Right cardiac atrium (tissue), 5 donors: ENCODE results near the gene VAV3. TPM values are rescaled to one million over a fixed set of nuclear protein-coding genes. Genes with fewer than 3 reads are reported as not detected.

Experiments
- ATAC-seq, 2 donors: fragments of 200-7000 bp; cut with Tn5 transposase; one replicate each; pipeline versions ENCODE4 v1.8.0 to v1.9.1; 2020; ENCODE audit warnings: moderate library complexity in 2 of 2, mild to moderate bottlenecking in 1 of 2
- DNase-seq, 3 donors: peaks; one replicate each; pipeline ENCODE4 v3.0.0-alpha.2; 2020
- H3K27ac ChIP-seq: one replicate; pipeline ENCODE4 v1.5.1; 2013; ENCODE audit warnings: mild to moderate bottlenecking, low read length, control low read depth, moderate library complexity
- H3K27me3 ChIP-seq: one replicate; pipeline ENCODE4 v1.6.1; 2013; ENCODE audit not compliant: control insufficient read depth, insufficient read depth
- H3K4me1 ChIP-seq: one replicate; pipeline ENCODE4 v1.6.1; 2013; ENCODE audit warnings: low read length; ENCODE audit not compliant: control insufficient read depth, insufficient read depth
- H3K4me3 ChIP-seq: one replicate; pipeline ENCODE4 v1.5.1; 2013; ENCODE audit warnings: low read length, control low read depth
- H3K9me3 ChIP-seq: one replicate; pipeline ENCODE4 v1.6.1; 2013; ENCODE audit warnings: low read length; ENCODE audit not compliant: control insufficient read depth
- WGBS: extraction: QIAGEN DNeasy Blood & Tissue Kit; methylation state at CpG from one replicate; pipeline ENCODE4 v1.1.7; 2013; 5-methylcytosine and 5-hydroxymethylcytosine counted together
- intact Hi-C, 4 donors: fragments of 100-400 bp; cut with DNase I; formaldehyde crosslinking; loops; one replicate each; pipeline versions ENCODE4 v1.11.0 to v1.14.0; 2022 to 2023
- polyA plus RNA-seq: library from polyadenylated mRNA; stranded (reverse); fragments of 200-250 nt; gene quantifications from one replicate; pipeline ENCODE4 v1.2.3, GENCODE V29; 2013
- total RNA-seq, 4 donors: library from RNA; stranded (reverse); fragmentation: NEBNext Ultra II Directional; extraction: Animal tissue kit (Norgen Biotek cat#: 25700); gene quantifications; one replicate each; pipeline ENCODE4 v1.2.1, GENCODE V29; 2021
- donor health status: healthy with polysubstance abuse.
- donor health status: DM: no; HTN: yes; CAD: no.
- donor health status: DM: no; HTN: no; CAD: no.
- donor health status: DM: no; HTN: yes; CAD: no; lungs with severe emphysema.
- donor health status: DM: yes; HTN: yes; CAD: no.

The VAV3 gene
- total and polyA plus RNA-seq, 5 donors: 0.79 to 4.0 (median 2.7) TPM

- Histone ChIP-seq H3K27ac (no peak overlapping the region), H3K4me3 (no peak overlapping the region), H3K4me1 (peaks cover 2% of the 10 kb centered on the region), H3K27me3 (no peaks in the 10 kb centered on the region), H3K9me3 (no peaks in the 10 kb centered on the region)
- 98% methylated on average over 13 of the region's 13 CpGs for WGBS
- DNase-seq (no peak), ATAC-seq (no peak)
- intact Hi-C loops: no loop called here
Observed at GRCh38 chr1:107771377-107771776, 193.6 kb downstream of the VAV3 start.

GRCh38 chr1:107767156-107767582 is 197.8 kb downstream of the VAV3 start:
- peaks cover 2% of the 10 kb centered on the region for H3K4me1 ChIP-seq
- ATAC-seq (peak; percentile 87 to 94), DNase-seq (no peak)
- H3K27me3 ChIP-seq: no peaks in the 10 kb centered on the region
- intact Hi-C loops: no loop called here
- WGBS: 44% methylated on average over 3 of the region's 3 CpGs
- H3K4me3 ChIP-seq: no peak overlapping the region
- H3K27ac ChIP-seq: no peak overlapping the region
- H3K9me3 ChIP-seq: no peaks in the 10 kb centered on the region

- no peaks in the 10 kb centered on the region for H3K9me3 ChIP-seq
- DNase-seq (no peak), ATAC-seq (peak in 1 of 2 donors; percentile 59)
- no peaks in the 10 kb centered on the region for H3K27me3 ChIP-seq
- no peak overlapping the region for H3K4me3 ChIP-seq
- 49% methylated on average over 1 of the region's 1 CpG for WGBS
- no peak overlapping the region for H3K27ac ChIP-seq
- peaks cover 2% of the 10 kb centered on the region for H3K4me1 ChIP-seq
- intact Hi-C loops: no loop called here
Observed at GRCh38 chr1:107766533-107766932, 198.4 kb downstream of the VAV3 start.

- no peak overlapping the region for H3K4me3 ChIP-seq
- 81% methylated on average over 6 of the region's 6 CpGs for WGBS
- ATAC-seq: no peak
- intact Hi-C loops: no loop called here
- H3K9me3 ChIP-seq: no peaks in the 10 kb centered on the region
- H3K27me3 ChIP-seq: no peaks in the 10 kb centered on the region
- H3K27ac ChIP-seq: no peak overlapping the region
- peaks cover 2% of the 10 kb centered on the region for H3K4me1 ChIP-seq
- DNase-seq: no peak
Observed at GRCh38 chr1:107762751-107763390, 202.1 kb downstream of the VAV3 start.

GRCh38 chr1:107760065-107760464 is 204.9 kb downstream of the VAV3 start:
- Histone ChIP-seq H3K9me3 (no peaks in the 10 kb centered on the region), H3K4me1 (no peaks in the 10 kb centered on the region), H3K4me3 (no peak overlapping the region), H3K27me3 (no peaks in the 10 kb centered on the region), H3K27ac (no peak overlapping the region)
- intact Hi-C loops: no loop called here
- WGBS: 96% methylated on average over 3 of the region's 3 CpGs
- no peak for ATAC-seq
- no peak for DNase-seq

GRCh38 chr1:107750364-107750959 is 214.5 kb downstream of the VAV3 start:
- Histone ChIP-seq H3K4me1 (no peaks in the 10 kb centered on the region), H3K27me3 (no peaks in the 10 kb centered on the region), H3K4me3 (no peak overlapping the region), H3K9me3 (no peaks in the 10 kb centered on the region), H3K27ac (no peak overlapping the region)
- DNase-seq (peak in 2 of 3 donors; percentile 22 to 68), ATAC-seq (no peak)
- 44% methylated on average over 6 of the region's 6 CpGs for whole genome bisulfite sequencing
- intact Hi-C loops: loop anchor here in 1 of 4 donors (5.0 kb wide), 1 partner anchor 318 kb away; no protein-coding TSS in a partner anchor

GRCh38 chr1:107748531-107748930 is 216.4 kb downstream of the VAV3 start:
- no peak overlapping the region for H3K27ac ChIP-seq
- intact Hi-C loops: no loop called here
- no peak overlapping the region for H3K4me3 ChIP-seq
- no peaks in the 10 kb centered on the region for H3K9me3 ChIP-seq
- H3K27me3 ChIP-seq: no peaks in the 10 kb centered on the region
- H3K4me1 ChIP-seq: no peaks in the 10 kb centered on the region
- no peak for ATAC-seq
- WGBS: 46% methylated on average over 2 of the region's 2 CpGs
- DNase-seq: no peak

GRCh38 chr1:107741242-107741641 is 223.7 kb downstream of the VAV3 start:
- H3K27me3 ChIP-seq: no peaks in the 10 kb centered on the region
- no peaks in the 10 kb centered on the region for H3K9me3 ChIP-seq
- no peak overlapping the region for H3K4me3 ChIP-seq
- no peak overlapping the region for H3K27ac ChIP-seq
- no peak for DNase-seq
- ATAC-seq: no peak
- 92% methylated on average over 4 of the region's 4 CpGs for WGBS
- intact Hi-C loops: no loop called here
- no peaks in the 10 kb centered on the region for H3K4me1 ChIP-seq

- H3K27ac ChIP-seq: no peak overlapping the region
- intact Hi-C loops: no loop called here
- no peak overlapping the region for H3K4me3 ChIP-seq
- DNase-seq: no peak
- H3K9me3 ChIP-seq: no peaks in the 10 kb centered on the region
- no peaks in the 10 kb centered on the region for H3K4me1 ChIP-seq
- ATAC-seq: no peak
- H3K27me3 ChIP-seq: no peaks in the 10 kb centered on the region
- WGBS: 82% methylated on average over 4 of the region's 4 CpGs
Observed at GRCh38 chr1:107740579-107740978, 224.4 kb downstream of the VAV3 start.

GRCh38 chr1:107739651-107740050 is 225.3 kb downstream of the VAV3 start:
- Histone ChIP-seq H3K4me3 (no peak overlapping the region), H3K27ac (no peak overlapping the region), H3K27me3 (no peaks in the 10 kb centered on the region), H3K4me1 (no peaks in the 10 kb centered on the region), H3K9me3 (no peaks in the 10 kb centered on the region)
- DNase-seq (no peak), ATAC-seq (no peak)
- intact Hi-C loops: no loop called here
- WGBS: 60% methylated on average over 2 of the region's 2 CpGs

- 58% methylated on average over 4 of the region's 4 CpGs for WGBS
- Histone ChIP-seq H3K27me3 (no peaks in the 10 kb centered on the region), H3K9me3 (no peaks in the 10 kb centered on the region), H3K4me3 (no peak overlapping the region), H3K4me1 (no peaks in the 10 kb centered on the region), H3K27ac (no peak overlapping the region)
- intact Hi-C loops: no loop called here
- ATAC-seq (no peak), DNase-seq (no peak)
Observed at GRCh38 chr1:107739201-107739600, 225.8 kb downstream of the VAV3 start.
